Hepatocyte (in vitro differentiated cells): ENCODE data around the gene SLX9. TPM values are rescaled to one million over a fixed set of nuclear protein-coding genes. Genes with fewer than 3 reads are reported as not detected.

Experiments
- DNase-seq: peaks from one replicate; pipeline ENCODE4 v3.0.0-alpha.2; 2016; ENCODE audit warnings: low spot score
- H2AFZ ChIP-seq: fragments of 200-600 bp; sonication (generic); 2 replicates; pipeline ENCODE4 v1.6.0; 2016; ENCODE audit warnings: antibody characterized with exemption, mild to moderate bottlenecking
- H3K27ac ChIP-seq: fragments of 200-600 bp; sonication (generic); 2 replicates; pipeline ENCODE4 v1.5.1; 2016; ENCODE audit warnings: mild to moderate bottlenecking
- H3K27me3 ChIP-seq: fragments of 200-600 bp; sonication (generic); 2 replicates; pipeline ENCODE4 v1.6.1; 2016
- H3K36me3 ChIP-seq: fragments of 200-600 bp; sonication (generic); replicated peaks from 2 replicates; pipeline ENCODE4 v1.5.1; 2016; ENCODE audit warnings: low read depth; ENCODE audit not compliant: insufficient read depth
- H3K4me1 ChIP-seq: fragments of 200-600 bp; sonication (generic); 2 replicates; pipeline ENCODE4 v1.5.1; 2016; ENCODE audit warnings: mild to moderate bottlenecking, moderate library complexity; ENCODE audit not compliant: insufficient read depth
- H3K4me2 ChIP-seq: fragments of 200-600 bp; sonication (generic); 2 replicates; pipeline ENCODE4 v1.6.0; 2016
- H3K4me3 ChIP-seq: fragments of 200-600 bp; sonication (generic); 2 replicates; pipeline ENCODE4 v1.5.1; 2016; ENCODE audit warnings: mild to moderate bottlenecking
- H3K79me2 ChIP-seq: fragments of 200-600 bp; sonication (generic); 2 replicates; pipeline ENCODE4 v1.6.0; 2017; ENCODE audit warnings: mild to moderate bottlenecking
- H3K9me2 ChIP-seq: fragments of 200-600 bp; sonication (generic); replicated peaks from 2 replicates; pipeline ENCODE4 v1.6.0; 2017; ENCODE audit warnings: mild to moderate bottlenecking; ENCODE audit not compliant: insufficient read depth
- H3K9me3 ChIP-seq: fragments of 200-600 bp; sonication (generic); 2 replicates; pipeline ENCODE4 v1.5.1; 2016; ENCODE audit warnings: low read depth, mild to moderate bottlenecking
- H4K20me1 ChIP-seq: fragments of 200-600 bp; sonication (generic); 2 replicates; pipeline ENCODE4 v1.6.0; 2016; ENCODE audit warnings: mild to moderate bottlenecking; ENCODE audit not compliant: insufficient read depth, poor library complexity, severe bottlenecking
- CTCF ChIP-seq: fragments of 200-600 bp; sonication (generic); IDR thresholded peaks from 2 replicates; pipeline ENCODE4 v1.5.1; 2016; ENCODE audit warnings: antibody characterized with exemption, mild to moderate bottlenecking; ENCODE audit not compliant: poor library complexity
- EZH2 ChIP-seq: fragments of 200-600 bp; sonication (generic); IDR thresholded peaks from 2 replicates; pipeline ENCODE4 v1.6.1; 2016; ENCODE audit warnings: antibody characterized with exemption, mild to moderate bottlenecking, borderline replicate concordance
- EZH2phosphoT487 ChIP-seq: fragments of 200-600 bp; sonication (generic); IDR thresholded peaks from one replicate; pipeline ENCODE4 v1.6.1; 2018; ENCODE audit warnings: antibody characterized with exemption, mild to moderate bottlenecking, low read depth, moderate library complexity; ENCODE audit not compliant: unreplicated experiment, severe bottlenecking
- WGBS: methylation state at CpG from one replicate; pipeline ENCODE4 v1.1.6; 2016; ENCODE audit warnings: low lambda C conversion rate; ENCODE audit errors: missing lambda C conversion rate; 5-methylcytosine and 5-hydroxymethylcytosine counted together
- polyA plus RNA-seq: library from polyadenylated mRNA; unstranded; fragments of >200 nt; fragmentation: Nextera tagmentation; extraction: Ambion mirVana; gene quantifications from 2 replicates; pipeline ENCODE4 v1.2.1, GENCODE V29; 2016
- total RNA-seq: library from RNA; depleted of rRNA; stranded (reverse); fragments of >200 nt; gene quantifications from 2 replicates; pipeline ENCODE4 v1.2.3, GENCODE V29; 2014

SLX9 gene
- total and polyA plus RNA-seq, 2 experiments from 2014 or later: 16.3 to 33.2 TPM

DNA sequence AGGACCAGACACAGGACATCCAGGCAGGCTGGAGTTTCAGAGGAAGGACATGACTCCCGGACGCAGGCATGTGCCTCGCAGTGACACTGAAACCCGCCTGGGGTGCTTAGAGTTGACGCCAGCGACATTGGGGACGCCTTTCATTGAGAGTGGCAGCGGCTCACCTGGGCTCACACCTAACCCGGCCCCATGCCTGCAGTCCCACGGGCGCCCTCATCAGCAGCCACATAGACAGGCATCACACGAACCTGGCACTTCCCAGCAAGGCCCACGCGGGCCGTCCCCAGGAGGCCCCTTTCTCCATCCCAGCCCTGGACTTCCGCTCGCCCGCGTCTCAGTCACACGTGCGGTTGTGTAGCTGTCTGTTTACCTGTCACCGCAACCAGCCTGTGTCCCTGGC is 36.1 kb upstream of the SLX9 start:
- 89% methylated on average over 22 of the region's 22 CpGs for WGBS
- H2AFZ ChIP-seq: no peak overlapping the region
- no peak overlapping the region for H3K4me2 ChIP-seq
- TF ChIP-seq CTCF: no peak
- no peak for TF ChIP-seq EZH2
- no peak for TF ChIP-seq EZH2phosphoT487
- no peaks in the 10 kb centered on the region for H4K20me1 ChIP-seq
- DNase-seq: no peak
- H3K36me3 ChIP-seq: no peaks in the 10 kb centered on the region
- no peaks in the 10 kb centered on the region for H3K79me2 ChIP-seq
- H3K27me3 ChIP-seq: peaks cover 4% of the 10 kb centered on the region
- no peak overlapping the region for H3K4me3 ChIP-seq
- H3K9me2 ChIP-seq: no peaks in the 10 kb centered on the region
- H3K27ac ChIP-seq: no peak overlapping the region
- H3K9me3 ChIP-seq: no peaks in the 10 kb centered on the region
- peaks cover 5% of the 10 kb centered on the region for H3K4me1 ChIP-seq

DNA sequence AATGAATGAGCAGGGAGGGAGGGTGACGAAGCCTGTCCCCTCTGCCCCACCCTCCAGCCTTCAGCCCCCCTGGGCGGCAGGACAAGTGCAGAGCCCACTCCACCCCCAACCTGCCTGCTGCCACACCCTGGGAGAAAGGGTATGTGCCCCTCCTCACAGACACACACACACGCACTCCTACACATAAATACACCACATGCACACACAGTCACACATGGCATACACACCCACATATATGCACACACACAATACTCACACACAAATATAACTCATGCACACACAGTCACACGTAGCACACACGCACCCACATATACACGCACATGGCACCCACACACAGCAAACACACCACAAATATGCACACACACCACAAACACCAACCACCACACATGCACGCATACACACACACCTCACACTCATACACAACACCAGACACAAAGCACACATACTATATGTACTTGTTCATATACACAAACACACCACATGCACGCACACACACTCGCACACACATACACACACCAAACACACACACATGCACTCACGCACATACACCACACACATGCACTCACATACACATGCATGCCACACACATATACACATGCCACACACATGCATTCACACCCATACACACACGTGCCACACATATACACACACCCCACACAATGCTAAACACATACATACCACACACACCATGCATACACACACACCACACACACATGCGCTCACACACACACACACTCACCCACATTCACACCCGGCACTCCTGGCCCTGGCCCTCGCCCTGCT is 35.5 kb upstream of the SLX9 start:
- Histone ChIP-seq H3K36me3 (no peaks in the 10 kb centered on the region), H3K9me3 (no peaks in the 10 kb centered on the region), H3K4me1 (peaks cover 5% of the 10 kb centered on the region), H3K4me3 (no peak overlapping the region), H4K20me1 (no peaks in the 10 kb centered on the region), H2AFZ (no peak overlapping the region), H3K9me2 (no peaks in the 10 kb centered on the region), H3K27ac (no peak overlapping the region), H3K4me2 (no peak overlapping the region), H3K27me3 (peaks cover 4% of the 10 kb centered on the region), H3K79me2 (no peaks in the 10 kb centered on the region)
- DNase-seq: no peak
- TF ChIP-seq CTCF (no peak), EZH2phosphoT487 (no peak), EZH2 (no peak)
- 93% methylated on average over 14 of the region's 14 CpGs for WGBS

GRCh38 chr21:44905016-44905727 is 34.7 kb upstream of the SLX9 start:
- H3K4me1 ChIP-seq: peaks cover 5% of the 10 kb centered on the region
- no peak for TF ChIP-seq CTCF
- no peak for TF ChIP-seq EZH2
- no peak for TF ChIP-seq EZH2phosphoT487
- H3K27ac ChIP-seq: no peak overlapping the region
- H3K4me2 ChIP-seq: no peak overlapping the region
- H2AFZ ChIP-seq: no peak overlapping the region
- no peak for DNase-seq
- 97% methylated on average over 20 of the region's 22 CpGs for WGBS
- no peaks in the 10 kb centered on the region for H3K79me2 ChIP-seq
- no peaks in the 10 kb centered on the region for H3K9me2 ChIP-seq
- H3K27me3 ChIP-seq: peaks cover 4% of the 10 kb centered on the region
- H3K36me3 ChIP-seq: no peaks in the 10 kb centered on the region
- no peaks in the 10 kb centered on the region for H4K20me1 ChIP-seq
- H3K4me3 ChIP-seq: no peak overlapping the region
- H3K9me3 ChIP-seq: no peaks in the 10 kb centered on the region
